ENCODE data around the gene BIRC3.

BIRC3 gene

DNA sequence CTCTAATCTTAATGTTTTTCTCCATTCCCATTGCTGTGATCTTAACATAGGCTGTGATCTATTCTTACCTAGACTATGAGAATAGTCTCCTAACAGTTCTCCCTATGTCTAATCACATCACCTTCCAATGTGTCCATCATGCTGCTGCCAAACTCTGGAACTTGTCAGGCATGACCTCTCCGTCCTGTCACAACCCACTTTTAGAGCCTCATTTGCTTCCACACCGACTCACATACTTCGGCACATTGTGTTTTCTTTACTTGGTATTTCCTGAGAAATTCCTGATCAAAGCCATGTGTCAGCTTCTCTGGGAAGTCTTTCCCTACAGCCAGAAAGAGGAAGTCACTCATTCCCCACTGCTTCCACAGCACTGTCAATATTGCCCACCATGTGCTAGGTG, 40.5 kb upstream of the BIRC3 start:
- no peak overlapping the region for H4K8ac ChIP-seq (ENCODE audit: low read depth, low read length)
- H2BK5ac ChIP-seq (ENCODE audit: low read depth, low read length, poor library complexity), result no peak overlapping the region
- H3K4ac ChIP-seq (ENCODE audit: low read depth, low read length), result no peak overlapping the region
- H2AFZ ChIP-seq (ENCODE audit: insufficient read depth, low read length, poor library complexity), result no peak overlapping the region
- no peak overlapping the region for H3K14ac ChIP-seq (ENCODE audit: low read length)
- no peaks in the 10 kb centered on the region for H3K79me2 ChIP-seq (ENCODE audit: control insufficient read depth, insufficient read depth, low read length, poor library complexity)
- WGBS (ENCODE audit: extremely low coverage, insufficient coverage, insufficient read length), result no CpG with 5 or more reads among the region's 3 CpGs
- H3K4me2 ChIP-seq (ENCODE audit: low read length), result no peak overlapping the region
- no peak overlapping the region for H3K9ac ChIP-seq (ENCODE audit: low read length)
- H2AK5ac ChIP-seq (ENCODE audit: low read length), result no peak overlapping the region
- DNase-seq, result no peak
- H3K27ac ChIP-seq (ENCODE audit: low read depth, low read length), result no peak overlapping the region
- no peaks in the 10 kb centered on the region for H3K79me1 ChIP-seq (ENCODE audit: low read length)
- H4K12ac ChIP-seq (ENCODE audit: low read depth, low read length), result no peak overlapping the region
- H2BK120ac ChIP-seq (ENCODE audit: insufficient read depth, low read length, poor library complexity), result peak overlapping the region; percentile 15
- H3K18ac ChIP-seq (ENCODE audit: low read length), result no peak overlapping the region
- H2BK12ac ChIP-seq (ENCODE audit: low read length), result no peak overlapping the region
- H3K4me3 ChIP-seq (ENCODE audit: low read depth, low read length), result no peak overlapping the region
- H3K27me3 ChIP-seq (ENCODE audit: insufficient read depth, low read length), result no peaks in the 10 kb centered on the region
- H4K91ac ChIP-seq (ENCODE audit: low read depth, low read length), result no peak overlapping the region
- no peaks in the 10 kb centered on the region for H3K36me3 ChIP-seq (ENCODE audit: control insufficient read depth in 1 of 2, insufficient read depth in 2 of 2, low read length in 2 of 2)
- H3K9me3 ChIP-seq (ENCODE audit: insufficient read depth, low read depth, low read length), result no peaks in the 10 kb centered on the region
- no peak overlapping the region for H3K23ac ChIP-seq (ENCODE audit: low read length)
- peaks cover 8% of the 10 kb centered on the region in 2 experiments for H3K4me1 ChIP-seq (ENCODE audit: control insufficient read depth in 1 of 2, insufficient read depth in 2 of 2, low read length in 2 of 2)

DNA sequence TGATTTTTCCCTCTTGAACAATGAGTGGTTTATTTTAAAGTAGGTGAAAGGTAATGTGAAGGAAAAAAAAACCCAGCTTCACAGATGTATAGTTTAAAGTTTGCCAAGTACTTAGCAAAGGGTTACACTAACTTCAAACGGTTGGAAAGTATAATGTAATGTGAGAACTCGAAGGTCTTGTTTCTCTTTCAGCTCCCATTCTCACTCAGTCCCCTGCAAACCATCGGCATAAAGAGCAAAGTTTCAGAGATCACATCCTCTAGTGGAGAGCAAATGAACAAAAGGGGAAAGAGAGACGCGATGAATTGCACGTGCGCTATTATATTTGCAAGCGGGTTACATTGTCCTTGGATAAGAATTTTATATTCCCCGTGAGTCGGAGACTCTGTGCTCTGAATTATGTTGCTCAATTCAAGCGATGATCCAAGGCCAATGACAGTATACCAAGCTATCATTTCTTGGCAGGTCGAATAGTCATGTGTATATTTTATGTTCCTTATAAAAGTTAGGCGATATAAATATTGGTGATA, 37.6 kb upstream of the BIRC3 start:
- Histone ChIP-seq H4K12ac (ENCODE audit: low read depth, low read length) (no peak overlapping the region), H2BK5ac (ENCODE audit: low read depth, low read length, poor library complexity) (no peak overlapping the region), H3K9ac (ENCODE audit: low read length) (no peak overlapping the region), H3K79me1 (ENCODE audit: low read length) (no peaks in the 10 kb centered on the region), H3K4me1 (ENCODE audit: control insufficient read depth in 1 of 2, insufficient read depth in 2 of 2, low read length in 2 of 2) (peaks cover 8% of the 10 kb centered on the region in 2 experiments), H2BK12ac (ENCODE audit: low read length) (no peak overlapping the region), H3K14ac (ENCODE audit: low read length) (no peak overlapping the region), H3K4me3 (ENCODE audit: low read depth, low read length) (no peak overlapping the region), H3K79me2 (ENCODE audit: control insufficient read depth, insufficient read depth, low read length, poor library complexity) (no peaks in the 10 kb centered on the region), H2AFZ (ENCODE audit: insufficient read depth, low read length, poor library complexity) (no peak overlapping the region), H3K27ac (ENCODE audit: low read depth, low read length) (no peak overlapping the region), H3K18ac (ENCODE audit: low read length) (no peak overlapping the region), H3K36me3 (ENCODE audit: control insufficient read depth in 1 of 2, insufficient read depth in 2 of 2, low read length in 2 of 2) (no peaks in the 10 kb centered on the region), H2BK120ac (ENCODE audit: insufficient read depth, low read length, poor library complexity) (no peak overlapping the region), H2AK5ac (ENCODE audit: low read length) (no peak overlapping the region), H3K4ac (ENCODE audit: low read depth, low read length) (no peak overlapping the region), H3K4me2 (ENCODE audit: low read length) (peak overlapping the region; percentile 19), H4K8ac (ENCODE audit: low read depth, low read length) (no peak overlapping the region), H4K91ac (ENCODE audit: low read depth, low read length) (no peak overlapping the region), H3K27me3 (ENCODE audit: insufficient read depth, low read length) (no peaks in the 10 kb centered on the region), H3K9me3 (ENCODE audit: insufficient read depth, low read depth, low read length) (no peaks in the 10 kb centered on the region), H3K23ac (ENCODE audit: low read length) (no peak overlapping the region)
- DNase-seq, result no peak
- no CpG with 5 or more reads among the region's 13 CpGs for WGBS (ENCODE audit: extremely low coverage, insufficient coverage, insufficient read length)

DNA sequence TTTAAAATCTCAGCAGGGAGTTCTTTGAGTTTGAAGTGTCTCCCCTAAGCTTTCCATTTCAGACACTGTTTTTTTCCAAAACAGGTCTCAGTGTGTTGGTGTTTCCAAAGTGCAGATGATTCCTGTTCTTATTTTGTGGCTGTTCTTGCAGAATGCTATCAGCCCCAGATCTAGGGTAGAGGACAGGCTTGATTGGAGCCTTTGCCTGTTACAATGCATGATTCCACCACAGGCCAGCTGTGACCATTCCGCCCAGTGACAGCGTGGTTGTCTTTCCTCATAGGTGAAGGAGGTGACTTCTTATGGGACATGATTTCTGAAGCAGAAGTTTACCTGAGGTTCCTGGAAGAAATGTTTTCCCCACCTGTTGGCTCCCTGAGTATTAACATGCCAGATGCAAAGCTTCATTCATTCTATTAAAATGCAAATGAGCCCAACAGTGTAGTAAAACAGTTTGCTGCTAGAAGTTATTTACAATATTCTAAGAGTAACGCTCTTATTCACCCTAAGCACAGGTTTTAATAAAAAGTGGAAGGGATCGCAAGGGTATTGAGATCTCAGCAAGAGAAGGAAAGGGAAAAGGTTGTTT, 36.9 kb upstream of the BIRC3 start:
- no CpG with 5 or more reads among the region's 4 CpGs for WGBS (ENCODE audit: extremely low coverage, insufficient coverage, insufficient read length)
- no peak overlapping the region for H3K23ac ChIP-seq (ENCODE audit: low read length)

DNA sequence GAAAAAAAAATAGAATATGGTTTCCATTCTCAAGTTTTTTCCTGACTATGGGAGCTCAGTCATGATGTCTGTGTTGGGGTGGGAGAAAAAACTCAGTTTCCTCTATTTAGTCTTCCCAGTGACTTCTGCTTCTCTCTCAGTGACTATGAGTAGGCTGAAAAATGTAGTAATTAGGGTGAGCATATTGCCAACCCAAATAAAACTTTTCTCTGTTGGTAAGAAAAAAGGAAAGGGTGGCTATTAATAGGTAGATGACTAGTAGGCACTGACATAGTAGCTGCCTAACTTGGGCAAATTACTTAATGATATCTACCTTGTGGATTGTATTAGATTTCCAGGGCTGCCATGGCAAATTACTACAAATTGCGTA, 34.2 kb upstream of the BIRC3 start:
- Histone ChIP-seq H4K12ac (ENCODE audit: low read depth, low read length) (no peak overlapping the region), H3K4me3 (ENCODE audit: low read depth, low read length) (no peak overlapping the region), H3K9ac (ENCODE audit: low read length) (no peak overlapping the region), H3K4ac (ENCODE audit: low read depth, low read length) (no peak overlapping the region), H2AFZ (ENCODE audit: insufficient read depth, low read length, poor library complexity) (no peak overlapping the region), H3K27me3 (ENCODE audit: insufficient read depth, low read length) (no peaks in the 10 kb centered on the region), H3K27ac (ENCODE audit: low read depth, low read length) (no peak overlapping the region), H2BK120ac (ENCODE audit: insufficient read depth, low read length, poor library complexity) (no peak overlapping the region), H2BK5ac (ENCODE audit: low read depth, low read length, poor library complexity) (no peak overlapping the region), H3K79me1 (ENCODE audit: low read length) (peaks cover 6% of the 10 kb centered on the region), H4K91ac (ENCODE audit: low read depth, low read length) (no peak overlapping the region), H3K79me2 (ENCODE audit: control insufficient read depth, insufficient read depth, low read length, poor library complexity) (no peaks in the 10 kb centered on the region), H3K23ac (ENCODE audit: low read length) (no peak overlapping the region), H3K18ac (ENCODE audit: low read length) (no peak overlapping the region), H4K8ac (ENCODE audit: low read depth, low read length) (no peak overlapping the region), H3K36me3 (ENCODE audit: control insufficient read depth in 1 of 2, insufficient read depth in 2 of 2, low read length in 2 of 2) (no peaks in the 10 kb centered on the region), H2BK12ac (ENCODE audit: low read length) (no peak overlapping the region), H3K4me1 (ENCODE audit: control insufficient read depth in 1 of 2, insufficient read depth in 2 of 2, low read length in 2 of 2) (peaks cover 7 to 9% of the 10 kb centered on the region in 2 experiments), H3K4me2 (ENCODE audit: low read length) (no peak overlapping the region), H3K14ac (ENCODE audit: low read length) (no peak overlapping the region), H3K9me3 (ENCODE audit: insufficient read depth, low read depth, low read length) (no peaks in the 10 kb centered on the region), H2AK5ac (ENCODE audit: low read length) (no peak overlapping the region)
- no peak for DNase-seq
- WGBS (ENCODE audit: extremely low coverage, insufficient coverage, insufficient read length), result no CpG with 5 or more reads among the region's 1 CpG

More for the DNA sequence above, 36.9 kb upstream of the BIRC3 start:
- Histone ChIP-seq H3K18ac (ENCODE audit: low read length) (no peak overlapping the region), H3K27me3 (ENCODE audit: insufficient read depth, low read length) (no peaks in the 10 kb centered on the region), H3K14ac (ENCODE audit: low read length) (no peak overlapping the region), H3K79me2 (ENCODE audit: control insufficient read depth, insufficient read depth, low read length, poor library complexity) (no peaks in the 10 kb centered on the region), H3K9me3 (ENCODE audit: insufficient read depth, low read depth, low read length) (no peaks in the 10 kb centered on the region), H3K4me2 (ENCODE audit: low read length) (no peak overlapping the region), H2BK120ac (ENCODE audit: insufficient read depth, low read length, poor library complexity) (no peak overlapping the region), H4K12ac (ENCODE audit: low read depth, low read length) (no peak overlapping the region), H4K91ac (ENCODE audit: low read depth, low read length) (no peak overlapping the region), H3K27ac (ENCODE audit: low read depth, low read length) (no peak overlapping the region), H4K8ac (ENCODE audit: low read depth, low read length) (no peak overlapping the region), H2AFZ (ENCODE audit: insufficient read depth, low read length, poor library complexity) (no peak overlapping the region), H3K4ac (ENCODE audit: low read depth, low read length) (no peak overlapping the region), H3K9ac (ENCODE audit: low read length) (no peak overlapping the region), H2BK12ac (ENCODE audit: low read length) (no peak overlapping the region), H3K79me1 (ENCODE audit: low read length) (no peaks in the 10 kb centered on the region), H3K36me3 (ENCODE audit: control insufficient read depth in 1 of 2, insufficient read depth in 2 of 2, low read length in 2 of 2) (no peaks in the 10 kb centered on the region), H3K4me1 (ENCODE audit: control insufficient read depth in 1 of 2, insufficient read depth in 2 of 2, low read length in 2 of 2) (peaks cover 7 to 8% of the 10 kb centered on the region in 2 experiments), H3K4me3 (ENCODE audit: low read depth, low read length) (no peak overlapping the region), H2BK5ac (ENCODE audit: low read depth, low read length, poor library complexity) (no peak overlapping the region), H2AK5ac (ENCODE audit: low read length) (no peak overlapping the region)
- no peak for DNase-seq

Data from trophoblast cell (in vitro differentiated cells and primary cell).